ENCODE measurements around the gene SSPN. TPM values are rescaled to one million over a fixed set of nuclear protein-coding genes. Genes with fewer than 3 reads are reported as not detected.

The SSPN gene
- total RNA-seq, 1 donor from 2014 or later: 6.3 TPM

DNA sequence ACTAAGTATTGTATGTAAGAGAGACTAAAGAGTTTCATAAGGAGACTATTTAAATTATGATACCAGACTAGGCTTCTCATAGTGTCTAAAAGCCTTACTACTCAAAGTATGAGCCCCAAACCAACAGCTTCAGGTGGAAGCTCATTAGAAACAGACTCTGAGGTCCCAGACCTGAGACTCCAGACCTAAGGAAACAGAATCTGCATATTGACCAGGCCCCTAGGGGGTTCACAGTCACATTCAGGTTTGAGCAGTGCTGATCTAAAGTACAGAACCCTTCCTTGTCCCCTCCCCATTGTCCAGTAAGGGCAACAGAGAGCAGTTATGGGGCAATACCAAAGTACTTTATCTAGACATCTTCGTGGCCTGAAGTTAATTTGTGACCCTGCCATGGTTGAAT is 87.7 kb downstream of the SSPN start:
- Histone ChIP-seq H3K4me3 (ENCODE audit: insufficient read depth, low read depth, low read length) (no peak overlapping the region), H2AFZ (ENCODE audit: low read depth, low read length) (no peak overlapping the region), H3K27ac (ENCODE audit: low read depth, low read length) (no peak overlapping the region), H3K27me3 (ENCODE audit: insufficient read depth, low read length) (no peaks in the 10 kb centered on the region), H3K36me3 (ENCODE audit: insufficient read depth, low read length) (no peaks in the 10 kb centered on the region), H3K79me2 (ENCODE audit: insufficient read depth, low read length) (no peaks in the 10 kb centered on the region), H3K4me1 (ENCODE audit: insufficient read depth, low read length) (no peaks in the 10 kb centered on the region), H4K20me1 (ENCODE audit: insufficient read depth, low read length) (no peaks in the 10 kb centered on the region), H3K9me3 (ENCODE audit: insufficient read depth, low read depth, low read length) (no peaks in the 10 kb centered on the region), H3K9ac (ENCODE audit: low read length) (no peak overlapping the region), H3K4me2 (ENCODE audit: low read length) (no peak overlapping the region)
- Mint-ChIP-seq H3K27ac (ENCODE audit: unreplicated experiment) (no peak overlapping the region), H3K4me1 (ENCODE audit: low read depth, unreplicated experiment) (no peaks in the 10 kb centered on the region), H3K9me3 (ENCODE audit: unreplicated experiment) (peaks cover 4% of the 10 kb centered on the region), H3K36me3 (ENCODE audit: low read depth, unreplicated experiment) (no peaks in the 10 kb centered on the region), H3K4me3 (ENCODE audit: unreplicated experiment) (no peak overlapping the region), H3K27me3 (ENCODE audit: low read depth, unreplicated experiment) (peaks cover 14% of the 10 kb centered on the region)
- no peak for FAIRE-seq
- no peak for DNase-seq (ENCODE audit: low read depth)
- TF ChIP-seq, protein P1, sequence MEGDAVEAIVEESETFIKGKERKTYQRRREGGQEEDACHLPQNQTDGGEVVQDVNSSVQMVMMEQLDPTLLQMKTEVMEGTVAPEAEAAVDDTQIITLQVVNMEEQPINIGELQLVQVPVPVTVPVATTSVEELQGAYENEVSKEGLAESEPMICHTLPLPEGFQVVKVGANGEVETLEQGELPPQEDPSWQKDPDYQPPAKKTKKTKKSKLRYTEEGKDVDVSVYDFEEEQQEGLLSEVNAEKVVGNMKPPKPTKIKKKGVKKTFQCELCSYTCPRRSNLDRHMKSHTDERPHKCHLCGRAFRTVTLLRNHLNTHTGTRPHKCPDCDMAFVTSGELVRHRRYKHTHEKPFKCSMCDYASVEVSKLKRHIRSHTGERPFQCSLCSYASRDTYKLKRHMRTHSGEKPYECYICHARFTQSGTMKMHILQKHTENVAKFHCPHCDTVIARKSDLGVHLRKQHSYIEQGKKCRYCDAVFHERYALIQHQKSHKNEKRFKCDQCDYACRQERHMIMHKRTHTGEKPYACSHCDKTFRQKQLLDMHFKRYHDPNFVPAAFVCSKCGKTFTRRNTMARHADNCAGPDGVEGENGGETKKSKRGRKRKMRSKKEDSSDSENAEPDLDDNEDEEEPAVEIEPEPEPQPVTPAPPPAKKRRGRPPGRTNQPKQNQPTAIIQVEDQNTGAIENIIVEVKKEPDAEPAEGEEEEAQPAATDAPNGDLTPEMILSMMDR (IDR thresholded peaks at IDR 0.05; ENCODE audit: insufficient read depth, low read depth, low read length): no peak
- TF ChIP-seq EZH2 (IDR thresholded peaks at IDR 0.05; ENCODE audit: insufficient read depth, low read length): no peak

- peaks cover 14% of the 10 kb centered on the region for H3K27me3 Mint-ChIP-seq (ENCODE audit: low read depth, unreplicated experiment)
- H3K9me3 Mint-ChIP-seq (ENCODE audit: unreplicated experiment): peaks cover 4% of the 10 kb centered on the region
- Histone ChIP-seq H3K9me3 (ENCODE audit: insufficient read depth, low read depth, low read length) (no peaks in the 10 kb centered on the region), H3K36me3 (ENCODE audit: insufficient read depth, low read length) (no peaks in the 10 kb centered on the region), H3K27ac (ENCODE audit: low read depth, low read length) (no peak overlapping the region), H3K4me1 (ENCODE audit: insufficient read depth, low read length) (no peaks in the 10 kb centered on the region), H3K4me2 (ENCODE audit: low read length) (no peak overlapping the region), H3K27me3 (ENCODE audit: insufficient read depth, low read length) (no peaks in the 10 kb centered on the region), H3K79me2 (ENCODE audit: insufficient read depth, low read length) (no peaks in the 10 kb centered on the region), H3K9ac (ENCODE audit: low read length) (no peak overlapping the region), H2AFZ (ENCODE audit: low read depth, low read length) (no peak overlapping the region), H4K20me1 (ENCODE audit: insufficient read depth, low read length) (no peaks in the 10 kb centered on the region), H3K4me3 (ENCODE audit: insufficient read depth, low read depth, low read length) (no peak overlapping the region)
- no peaks in the 10 kb centered on the region for H3K4me1 Mint-ChIP-seq (ENCODE audit: low read depth, unreplicated experiment)
- FAIRE-seq (no peak), DNase-seq (ENCODE audit: low read depth) (no peak)
- TF ChIP-seq, protein P1 (IDR thresholded peaks at IDR 0.05; ENCODE audit: insufficient read depth, low read depth, low read length): no peak
- TF ChIP-seq EZH2 (IDR thresholded peaks at IDR 0.05; ENCODE audit: insufficient read depth, low read length): no peak
- no peak overlapping the region for H3K4me3 Mint-ChIP-seq (ENCODE audit: unreplicated experiment)
- H3K27ac Mint-ChIP-seq (ENCODE audit: unreplicated experiment): no peak overlapping the region
- no peaks in the 10 kb centered on the region for H3K36me3 Mint-ChIP-seq (ENCODE audit: low read depth, unreplicated experiment)
Observed at GRCh38 chr12:26283617-26284016, 88.2 kb downstream of the SSPN start.

DNA sequence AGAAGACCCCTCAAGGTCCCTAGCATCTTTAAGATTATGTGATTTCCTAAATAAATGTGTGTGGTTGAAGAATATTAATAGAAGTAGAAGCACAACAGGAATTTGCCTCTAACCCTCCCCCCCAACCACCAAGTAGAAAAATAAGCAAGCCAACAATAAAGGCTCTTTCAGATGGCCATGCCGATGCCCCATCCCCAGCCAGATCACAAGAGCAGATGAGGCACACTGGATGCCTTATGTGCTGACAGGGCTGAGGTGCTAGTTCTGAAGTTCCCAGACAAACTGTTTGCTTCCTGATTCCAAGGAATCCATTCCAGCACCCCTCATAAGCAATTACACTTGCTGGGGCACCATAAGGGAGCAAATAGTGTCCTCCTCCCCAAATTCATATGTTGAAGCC is 90.0 kb downstream of the SSPN start:
- H4K20me1 ChIP-seq (ENCODE audit: insufficient read depth, low read length): no peaks in the 10 kb centered on the region
- no peak for TF ChIP-seq EZH2 (IDR thresholded peaks at IDR 0.05; ENCODE audit: insufficient read depth, low read length)
- TF ChIP-seq, protein P1 (IDR thresholded peaks at IDR 0.05; ENCODE audit: insufficient read depth, low read depth, low read length): no peak
- no peaks in the 10 kb centered on the region for H3K36me3 Mint-ChIP-seq (ENCODE audit: low read depth, unreplicated experiment)

More for the DNA sequence above, 90.0 kb downstream of the SSPN start:
- Histone ChIP-seq H2AFZ (ENCODE audit: low read depth, low read length) (no peak overlapping the region), H3K4me1 (ENCODE audit: insufficient read depth, low read length) (no peaks in the 10 kb centered on the region), H3K27me3 (ENCODE audit: insufficient read depth, low read length) (no peaks in the 10 kb centered on the region), H3K4me3 (ENCODE audit: insufficient read depth, low read depth, low read length) (no peak overlapping the region), H3K27ac (ENCODE audit: low read depth, low read length) (no peak overlapping the region), H3K4me2 (ENCODE audit: low read length) (no peak overlapping the region), H3K79me2 (ENCODE audit: insufficient read depth, low read length) (no peaks in the 10 kb centered on the region), H3K36me3 (ENCODE audit: insufficient read depth, low read length) (no peaks in the 10 kb centered on the region), H3K9me3 (ENCODE audit: insufficient read depth, low read depth, low read length) (no peaks in the 10 kb centered on the region), H3K9ac (ENCODE audit: low read length) (no peak overlapping the region)
- Mint-ChIP-seq H3K9me3 (ENCODE audit: unreplicated experiment) (no peaks in the 10 kb centered on the region), H3K27ac (ENCODE audit: unreplicated experiment) (no peak overlapping the region), H3K4me3 (ENCODE audit: unreplicated experiment) (no peak overlapping the region), H3K4me1 (ENCODE audit: low read depth, unreplicated experiment) (no peaks in the 10 kb centered on the region), H3K27me3 (ENCODE audit: low read depth, unreplicated experiment) (peaks cover 5% of the 10 kb centered on the region)
- FAIRE-seq: no peak
- no peak for DNase-seq (ENCODE audit: low read depth)
